Smooth muscle cell (in vitro differentiated cells): ENCODE data around the gene MOB3A. TPM values are rescaled to one million over a fixed set of nuclear protein-coding genes. Genes with fewer than 3 reads are reported as not detected.

Source experiments
- DNase-seq: peaks from one replicate; lab custom pipeline; 2025; ENCODE audit not compliant: unreplicated experiment; lab: John Stamatoyannopoulos, UW
- H2AFZ ChIP-seq: fragments of 200-600 bp; sonication (generic); 2 replicates; pipeline ENCODE4 v1.6.0; 2016; ENCODE audit warnings: antibody characterized with exemption, low read depth, mild to moderate bottlenecking
- H3F3A ChIP-seq: fragments of 200-600 bp; sonication (generic); 2 replicates; pipeline ENCODE4 v1.6.0; 2017; ENCODE audit warnings: antibody characterized with exemption, low read depth
- H3K27ac ChIP-seq: fragments of 200-600 bp; sonication (generic); 2 replicates; pipeline ENCODE4 v1.5.1; 2016; ENCODE audit warnings: low read depth, mild to moderate bottlenecking
- H3K27me3 ChIP-seq: fragments of 200-600 bp; sonication (generic); 2 replicates; pipeline ENCODE4 v1.6.1; 2016; ENCODE audit warnings: low read depth, mild to moderate bottlenecking
- H3K36me3 ChIP-seq: fragments of 200-600 bp; sonication (generic); 2 replicates; pipeline ENCODE4 v1.5.1; 2016; ENCODE audit warnings: low read depth
- H3K4me1 ChIP-seq: fragments of 200-600 bp; sonication (generic); 2 replicates; pipeline ENCODE4 v1.5.1; 2016; ENCODE audit warnings: low read depth
- H3K4me2 ChIP-seq: fragments of 200-600 bp; sonication (generic); 2 replicates; pipeline ENCODE4 v1.6.0; 2016; ENCODE audit warnings: mild to moderate bottlenecking
- H3K4me3 ChIP-seq: fragments of 200-600 bp; sonication (generic); 2 replicates; pipeline ENCODE4 v1.5.1; 2016; ENCODE audit warnings: mild to moderate bottlenecking
- H3K79me2 ChIP-seq: fragments of 200-600 bp; sonication (generic); 2 replicates; pipeline ENCODE4 v1.6.0; 2016; ENCODE audit warnings: low read depth, mild to moderate bottlenecking
- H3K9ac ChIP-seq: fragments of 200-600 bp; sonication (generic); 2 replicates; pipeline ENCODE4 v1.6.0; 2016; ENCODE audit warnings: low read depth
- H3K9me3 ChIP-seq: fragments of 200-600 bp; sonication (generic); replicated peaks from 2 replicates; pipeline ENCODE4 v1.5.1; 2016; ENCODE audit warnings: low read depth
- H4K20me1 ChIP-seq: fragments of 200-600 bp; sonication (generic); 2 replicates; pipeline ENCODE4 v1.6.0; 2016; ENCODE audit warnings: low read depth
- CTCF ChIP-seq: fragments of 200-600 bp; sonication (generic); IDR thresholded peaks from 2 replicates; pipeline ENCODE4 v1.5.1; 2017; ENCODE audit warnings: borderline replicate concordance, mild to moderate bottlenecking, antibody characterized with exemption; ENCODE audit not compliant: insufficient read depth, poor library complexity, severe bottlenecking
- WGBS: methylation state at CpG from one replicate; pipeline ENCODE4 v1.1.7; 2016; ENCODE audit warnings: low lambda C conversion rate; 5-methylcytosine and 5-hydroxymethylcytosine counted together
- polyA plus RNA-seq: library from polyadenylated mRNA; unstranded; fragments of >200 nt; fragmentation: Nextera tagmentation; extraction: Ambion mirVana; gene quantifications from 2 replicates; pipeline ENCODE4 v1.2.1, GENCODE V29; 2016
- total RNA-seq: library from RNA; depleted of rRNA; stranded (reverse); fragments of >200 nt; gene quantifications from 2 replicates; pipeline ENCODE4 v1.2.3, GENCODE V29; 2014

The MOB3A gene
- total and polyA plus RNA-seq, 2 experiments from 2014 or later = 11.2 to 23.8 TPM

GRCh38 chr19:2070986-2071673 is 25.0 kb downstream of the MOB3A start:
- Histone ChIP-seq H3K27ac (no peak overlapping the region), H4K20me1 (no peaks in the 10 kb centered on the region), H3K4me2 (no peak overlapping the region), H2AFZ (no peak overlapping the region), H3K4me3 (no peak overlapping the region), H3K9me3 (no peaks in the 10 kb centered on the region), H3K79me2 (no peaks in the 10 kb centered on the region), H3K9ac (no peak overlapping the region), H3F3A (no peaks in the 10 kb centered on the region), H3K27me3 (no peaks in the 10 kb centered on the region), H3K36me3 (peaks cover 5% of the 10 kb centered on the region), H3K4me1 (no peaks in the 10 kb centered on the region)
- no peak for DNase-seq
- TF ChIP-seq CTCF = no peak
- WGBS = 97% methylated on average over 19 of the region's 19 CpGs

GRCh38 chr19:2070436-2070827 is 25.7 kb downstream of the MOB3A start:
- no peak for TF ChIP-seq CTCF
- no peak overlapping the region for H3K9ac ChIP-seq
- H3K4me3 ChIP-seq = no peak overlapping the region
- DNase-seq = no peak
- no peak overlapping the region for H2AFZ ChIP-seq
- no peaks in the 10 kb centered on the region for H4K20me1 ChIP-seq
- WGBS = 95% methylated on average over 6 of the region's 10 CpGs
- no peaks in the 10 kb centered on the region for H3F3A ChIP-seq
- H3K4me1 ChIP-seq = no peaks in the 10 kb centered on the region
- H3K27ac ChIP-seq = no peak overlapping the region
- H3K27me3 ChIP-seq = no peaks in the 10 kb centered on the region
- no peaks in the 10 kb centered on the region for H3K9me3 ChIP-seq
- H3K79me2 ChIP-seq = no peaks in the 10 kb centered on the region
- H3K36me3 ChIP-seq = peaks cover 5% of the 10 kb centered on the region
- H3K4me2 ChIP-seq = no peak overlapping the region

- Histone ChIP-seq H2AFZ (no peak overlapping the region), H3F3A (peaks cover 6% of the 10 kb centered on the region), H4K20me1 (no peaks in the 10 kb centered on the region), H3K79me2 (no peaks in the 10 kb centered on the region), H3K4me2 (no peak overlapping the region), H3K9me3 (no peaks in the 10 kb centered on the region), H3K9ac (no peak overlapping the region), H3K4me1 (peaks cover 10% of the 10 kb centered on the region), H3K36me3 (no peaks in the 10 kb centered on the region), H3K4me3 (no peak overlapping the region), H3K27me3 (no peaks in the 10 kb centered on the region), H3K27ac (no peak overlapping the region)
- WGBS = 93% methylated on average over 38 of the region's 38 CpGs
- no peak for TF ChIP-seq CTCF
- DNase-seq = no peak
Measured at GRCh38 chr19:2064788-2065524, 31.2 kb downstream of the MOB3A start.
